ENCODE results near the gene FAM149A.

Gene FAM149A

DNA sequence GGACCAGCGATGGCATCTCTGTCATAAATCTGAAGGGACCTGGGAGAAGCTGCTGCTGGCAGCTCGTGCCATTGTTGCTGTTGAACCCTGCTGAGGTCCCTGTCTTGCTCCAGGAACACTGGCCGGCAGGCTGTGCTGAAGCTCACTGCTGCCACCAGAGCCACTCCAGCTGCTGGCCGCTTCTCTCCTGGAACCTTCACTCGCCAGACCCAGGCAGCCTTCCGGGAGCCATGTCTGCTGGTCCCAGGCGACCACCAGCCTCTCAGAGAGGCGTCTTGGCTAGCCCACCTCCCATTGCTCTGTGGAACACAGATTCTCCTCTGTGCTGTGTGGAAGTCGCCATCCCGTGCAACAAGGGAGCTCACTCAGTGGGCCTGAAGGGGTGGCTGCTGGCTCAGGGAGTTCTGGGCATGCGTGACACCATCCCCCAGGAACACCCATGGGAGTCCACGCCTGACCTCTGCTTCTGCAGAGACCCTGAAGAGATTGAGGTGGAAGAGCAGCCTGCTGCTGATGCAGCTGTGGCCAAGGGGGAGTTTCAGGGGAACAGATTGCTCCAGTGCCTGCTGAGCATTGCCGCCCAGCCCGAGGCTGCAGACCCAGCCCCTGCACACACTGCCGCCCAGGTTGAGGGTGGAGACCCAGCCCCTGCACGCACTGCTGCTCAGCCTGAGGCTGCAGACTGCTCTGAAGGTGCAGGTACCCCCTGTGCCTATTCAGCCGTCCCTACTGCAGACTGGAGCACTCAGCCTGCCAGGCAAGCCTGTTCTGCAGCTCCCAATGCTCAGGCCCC is 53.7 kb downstream of the FAM149A start:
- DNase-seq: no peak
- Histone ChIP-seq H3K23ac (ENCODE audit: low read length in 2 of 2) (no peak overlapping the region), H2BK120ac (ENCODE audit: low read depth, low read length) (no peak overlapping the region), H3K4me2 (ENCODE audit: low read length, poor library complexity, severe bottlenecking) (no peak overlapping the region), H3K27me3 (ENCODE audit: control insufficient read depth in 1 of 2, insufficient read depth in 1 of 2, low read length in 2 of 2) (no peaks in the 10 kb centered on the region), H2BK15ac (ENCODE audit: low read depth, poor library complexity, severe bottlenecking) (no peak overlapping the region), H2BK5ac (ENCODE audit: low read depth, low read length, poor library complexity, severe bottlenecking) (no peak overlapping the region), H3K79me1 (replicated peaks; ENCODE audit: low read length, poor library complexity, severe bottlenecking) (no peaks in the 10 kb centered on the region), H3K9me3 (ENCODE audit: control insufficient read depth, low read length) (no peaks in the 10 kb centered on the region), H2AK5ac (ENCODE audit: low read length, severe bottlenecking) (no peak overlapping the region), H3K4me1 (ENCODE audit: control insufficient read depth, insufficient read depth, low read depth, low read length) (no peaks in the 10 kb centered on the region), H4K91ac (ENCODE audit: low read length) (no peak overlapping the region), H3K27ac (ENCODE audit: low read length, poor library complexity, severe bottlenecking) (no peak overlapping the region), H3K9ac (ENCODE audit: low read length) (no peak overlapping the region), H2BK12ac (ENCODE audit: low read length in 2 of 2) (no peak overlapping the region), H3K4me3 (ENCODE audit: insufficient read depth in 1 of 2, low read depth in 1 of 2, low read length in 2 of 2) (no peak overlapping the region), H3K4ac (ENCODE audit: low read depth in 1 of 2, low read length in 2 of 2) (no peak overlapping the region), H3K14ac (ENCODE audit: low read length in 2 of 2) (peak overlapping the region in 1 of 2 experiments; percentile 26), H4K8ac (ENCODE audit: low read length) (no peak overlapping the region), H2AFZ (ENCODE audit: low read depth, low read length) (no peak overlapping the region), H3K36me3 (ENCODE audit: control insufficient read depth in 1 of 2, insufficient read depth in 2 of 2, low read depth in 1 of 2, low read length in 2 of 2) (peaks cover 25 to 35% of the 10 kb centered on the region in 2 experiments), H3K18ac (ENCODE audit: low read depth in 1 of 2, low read length in 2 of 2) (no peak overlapping the region)
- WGBS: 83% methylated on average over 17 of the region's 17 CpGs

DNA sequence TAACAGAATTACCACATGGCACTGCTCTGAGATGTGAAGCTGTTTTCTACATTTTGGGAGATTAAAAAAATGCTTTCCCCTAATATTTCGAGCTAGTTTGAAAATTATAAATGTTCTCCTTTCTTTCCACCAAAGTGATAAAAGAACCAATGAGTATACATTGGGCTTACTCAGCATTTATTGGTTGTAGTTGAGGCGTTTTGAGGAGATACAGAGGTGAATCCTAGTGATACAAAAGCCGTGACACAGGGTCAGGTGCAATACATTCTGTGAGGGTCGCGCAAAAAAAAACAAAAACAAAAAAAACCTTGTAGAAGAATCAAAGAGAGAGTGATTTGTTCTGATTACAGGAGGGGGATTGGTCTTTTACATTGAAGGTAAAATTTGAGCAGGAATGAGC is 54.5 kb downstream of the FAM149A start:
- H3K79me1 ChIP-seq (replicated peaks; ENCODE audit: low read length, poor library complexity, severe bottlenecking): no peaks in the 10 kb centered on the region
- no peak overlapping the region for H4K91ac ChIP-seq (ENCODE audit: low read length)
- no peak overlapping the region for H2AFZ ChIP-seq (ENCODE audit: low read depth, low read length)
- no peak overlapping the region for H2BK5ac ChIP-seq (ENCODE audit: low read depth, low read length, poor library complexity, severe bottlenecking)
- H3K4me1 ChIP-seq (ENCODE audit: control insufficient read depth, insufficient read depth, low read depth, low read length): no peaks in the 10 kb centered on the region
- H4K8ac ChIP-seq (ENCODE audit: low read length): no peak overlapping the region
- no peak overlapping the region for H2BK120ac ChIP-seq (ENCODE audit: low read depth, low read length)
- H3K27me3 ChIP-seq (ENCODE audit: control insufficient read depth in 1 of 2, insufficient read depth in 1 of 2, low read length in 2 of 2): no peaks in the 10 kb centered on the region
- H2BK15ac ChIP-seq (ENCODE audit: low read depth, poor library complexity, severe bottlenecking): no peak overlapping the region
- no peak overlapping the region for H3K4ac ChIP-seq (ENCODE audit: low read depth in 1 of 2, low read length in 2 of 2)
- no peaks in the 10 kb centered on the region for H3K9me3 ChIP-seq (ENCODE audit: control insufficient read depth, low read length)
- no peak overlapping the region for H3K23ac ChIP-seq (ENCODE audit: low read length in 2 of 2)
- WGBS: 87% methylated on average over 4 of the region's 5 CpGs
- H2AK5ac ChIP-seq (ENCODE audit: low read length, severe bottlenecking): no peak overlapping the region
- H3K27ac ChIP-seq (ENCODE audit: low read length, poor library complexity, severe bottlenecking): no peak overlapping the region
- H3K18ac ChIP-seq (ENCODE audit: low read depth in 1 of 2, low read length in 2 of 2): no peak overlapping the region
- H2BK12ac ChIP-seq (ENCODE audit: low read length in 2 of 2): no peak overlapping the region
- H3K4me3 ChIP-seq (ENCODE audit: insufficient read depth in 1 of 2, low read depth in 1 of 2, low read length in 2 of 2): no peak overlapping the region
- DNase-seq: no peak
- H3K36me3 ChIP-seq (ENCODE audit: control insufficient read depth in 1 of 2, insufficient read depth in 2 of 2, low read depth in 1 of 2, low read length in 2 of 2): peaks cover 25 to 32% of the 10 kb centered on the region in 2 experiments
- no peak overlapping the region for H3K14ac ChIP-seq (ENCODE audit: low read length in 2 of 2)
- H3K4me2 ChIP-seq (ENCODE audit: low read length, poor library complexity, severe bottlenecking): no peak overlapping the region
- no peak overlapping the region for H3K9ac ChIP-seq (ENCODE audit: low read length)

DNA sequence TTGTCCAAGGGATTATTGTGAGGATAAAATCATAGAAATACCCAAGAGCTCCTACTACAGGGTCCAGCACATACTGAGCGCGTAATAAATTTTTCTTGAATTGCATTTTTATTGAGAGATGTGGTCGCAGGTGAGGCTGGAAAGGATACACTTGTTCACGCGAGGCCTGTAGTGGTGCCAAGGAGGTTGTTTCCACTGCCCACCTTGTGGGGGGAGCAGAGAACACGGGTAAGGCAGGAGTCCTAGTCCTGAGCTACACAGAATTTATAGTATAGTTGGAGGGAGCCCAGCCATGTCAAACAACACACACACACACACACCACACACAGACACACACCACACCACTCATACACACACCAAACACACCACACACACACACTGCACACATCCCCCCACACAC is 55.1 kb downstream of the FAM149A start:
- Histone ChIP-seq H3K23ac (ENCODE audit: low read length in 2 of 2) (no peak overlapping the region), H3K18ac (ENCODE audit: low read depth in 1 of 2, low read length in 2 of 2) (no peak overlapping the region), H3K4ac (ENCODE audit: low read depth in 1 of 2, low read length in 2 of 2) (no peak overlapping the region), H2BK120ac (ENCODE audit: low read depth, low read length) (no peak overlapping the region), H2BK15ac (ENCODE audit: low read depth, poor library complexity, severe bottlenecking) (no peak overlapping the region), H3K9ac (ENCODE audit: low read length) (no peak overlapping the region), H2AK5ac (ENCODE audit: low read length, severe bottlenecking) (no peak overlapping the region), H3K4me2 (ENCODE audit: low read length, poor library complexity, severe bottlenecking) (no peak overlapping the region), H3K36me3 (ENCODE audit: control insufficient read depth in 1 of 2, insufficient read depth in 2 of 2, low read depth in 1 of 2, low read length in 2 of 2) (peaks cover 24 to 26% of the 10 kb centered on the region in 2 experiments), H4K91ac (ENCODE audit: low read length) (no peak overlapping the region), H3K79me1 (replicated peaks; ENCODE audit: low read length, poor library complexity, severe bottlenecking) (no peaks in the 10 kb centered on the region), H3K9me3 (ENCODE audit: control insufficient read depth, low read length) (no peaks in the 10 kb centered on the region), H2AFZ (ENCODE audit: low read depth, low read length) (no peak overlapping the region), H2BK5ac (ENCODE audit: low read depth, low read length, poor library complexity, severe bottlenecking) (no peak overlapping the region), H2BK12ac (ENCODE audit: low read length in 2 of 2) (no peak overlapping the region), H3K14ac (ENCODE audit: low read length in 2 of 2) (peak overlapping the region in 1 of 2 experiments; percentile 62), H4K8ac (ENCODE audit: low read length) (no peak overlapping the region), H3K27ac (ENCODE audit: low read length, poor library complexity, severe bottlenecking) (no peak overlapping the region), H3K4me1 (ENCODE audit: control insufficient read depth, insufficient read depth, low read depth, low read length) (no peaks in the 10 kb centered on the region), H3K27me3 (ENCODE audit: control insufficient read depth in 1 of 2, insufficient read depth in 1 of 2, low read length in 2 of 2) (no peaks in the 10 kb centered on the region), H3K4me3 (ENCODE audit: insufficient read depth in 1 of 2, low read depth in 1 of 2, low read length in 2 of 2) (no peak overlapping the region)
- DNase-seq: no peak
- WGBS: 100% methylated on average over 1 of the region's 6 CpGs

DNA sequence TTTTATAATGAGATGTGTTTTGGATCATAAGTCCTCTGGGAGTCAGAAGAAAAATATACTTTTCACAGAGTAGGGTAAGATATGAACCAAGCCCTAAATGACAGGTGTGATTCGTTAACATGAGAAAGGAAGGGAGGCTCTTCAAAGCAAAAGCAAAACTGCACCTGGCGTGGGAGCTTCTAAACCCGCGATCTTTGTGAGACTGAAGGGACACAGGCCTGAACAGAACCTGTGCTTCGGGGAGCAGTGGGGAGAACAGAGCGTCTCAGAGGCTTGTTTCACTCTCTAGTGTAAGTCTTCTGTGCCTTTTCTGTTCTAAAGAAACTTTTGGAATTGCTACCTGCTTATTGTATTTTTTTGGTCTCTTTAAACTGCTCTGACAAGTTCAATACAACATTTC is 56.6 kb downstream of the FAM149A start:
- Histone ChIP-seq H3K18ac (ENCODE audit: low read depth in 1 of 2, low read length in 2 of 2) (no peak overlapping the region), H2BK5ac (ENCODE audit: low read depth, low read length, poor library complexity, severe bottlenecking) (no peak overlapping the region), H3K9ac (ENCODE audit: low read length) (no peak overlapping the region), H3K4me3 (ENCODE audit: insufficient read depth in 1 of 2, low read depth in 1 of 2, low read length in 2 of 2) (no peak overlapping the region), H3K14ac (ENCODE audit: low read length in 2 of 2) (no peak overlapping the region), H3K4me1 (ENCODE audit: control insufficient read depth, insufficient read depth, low read depth, low read length) (no peaks in the 10 kb centered on the region), H2BK15ac (ENCODE audit: low read depth, poor library complexity, severe bottlenecking) (no peak overlapping the region), H3K27me3 (ENCODE audit: control insufficient read depth in 1 of 2, insufficient read depth in 1 of 2, low read length in 2 of 2) (no peaks in the 10 kb centered on the region), H3K36me3 (ENCODE audit: control insufficient read depth in 1 of 2, insufficient read depth in 2 of 2, low read depth in 1 of 2, low read length in 2 of 2) (peaks cover 22 to 26% of the 10 kb centered on the region in 2 experiments), H4K91ac (ENCODE audit: low read length) (no peak overlapping the region), H4K8ac (ENCODE audit: low read length) (no peak overlapping the region), H2BK12ac (ENCODE audit: low read length in 2 of 2) (no peak overlapping the region), H3K79me1 (replicated peaks; ENCODE audit: low read length, poor library complexity, severe bottlenecking) (no peaks in the 10 kb centered on the region), H2AK5ac (ENCODE audit: low read length, severe bottlenecking) (no peak overlapping the region), H3K27ac (ENCODE audit: low read length, poor library complexity, severe bottlenecking) (no peak overlapping the region), H3K9me3 (ENCODE audit: control insufficient read depth, low read length) (no peaks in the 10 kb centered on the region), H2AFZ (ENCODE audit: low read depth, low read length) (no peak overlapping the region), H2BK120ac (ENCODE audit: low read depth, low read length) (no peak overlapping the region), H3K4me2 (ENCODE audit: low read length, poor library complexity, severe bottlenecking) (no peak overlapping the region), H3K4ac (ENCODE audit: low read depth in 1 of 2, low read length in 2 of 2) (no peak overlapping the region), H3K23ac (ENCODE audit: low read length in 2 of 2) (no peak overlapping the region)
- no peak for DNase-seq
- 73% methylated on average over 6 of the region's 6 CpGs for WGBS
